Erythroblast (primary cell): Measurements from ENCODE around the gene FBXO22.

Source experiments
- GATA1 ChIP-seq: IDR thresholded peaks from 2 replicates; pipeline ENCODE4 v1.6.1; 2011; ENCODE audit warnings: low read depth, mild to moderate bottlenecking, control low read depth, low read length, moderate library complexity
- POLR2A ChIP-seq: IDR thresholded peaks from 2 replicates; pipeline ENCODE4 v1.6.1; 2011; ENCODE audit warnings: mild to moderate bottlenecking, low read length

- TF ChIP-seq POLR2A (no peak), GATA1 (no peak)
Measured at GRCh38 chr15:75857886-75858285, 45.8 kb upstream of the FBXO22 start.
